Stomach smooth muscle (tissue), 2 donors: ENCODE results near the gene SMPD3.
A peak's percentile ranks its signal among the peaks of the same experiment; 100 is the strongest.

Experiments
- H3K27ac ChIP-seq: one replicate; pipeline ENCODE4 v1.7.0; 2013; ENCODE audit warnings: mild to moderate bottlenecking, low read length, inconsistent platforms
- H3K27me3 ChIP-seq, 2 donors: one replicate each; pipeline ENCODE4 v1.7.0; 2013; ENCODE audit warnings: low read length in 2 of 2; ENCODE audit not compliant: insufficient read depth in 2 of 2, control insufficient read depth in 1 of 2
- H3K36me3 ChIP-seq, 2 donors: one replicate each; pipeline ENCODE4 v1.7.0; 2013; ENCODE audit warnings: low read length in 2 of 2; ENCODE audit not compliant: control insufficient read depth in 2 of 2, insufficient read depth in 2 of 2
- H3K4me1 ChIP-seq: one replicate; pipeline ENCODE4 v1.7.0; 2013; ENCODE audit warnings: low read length; ENCODE audit not compliant: control insufficient read depth, insufficient read depth
- H3K4me3 ChIP-seq, 2 donors: one replicate each; pipeline ENCODE4 v1.7.0; 2013; ENCODE audit warnings: low read length in 2 of 2
- H3K9ac ChIP-seq, 2 donors: one replicate each; pipeline ENCODE4 v1.7.0; 2013; ENCODE audit warnings: low read length in 2 of 2, mild to moderate bottlenecking in 1 of 2
- H3K9me3 ChIP-seq, 2 donors: one replicate each; pipeline ENCODE4 v1.7.0; 2013; ENCODE audit warnings: low read length in 2 of 2; ENCODE audit not compliant: control insufficient read depth in 2 of 2
- donor health status: healthy.
- donor health status: Pancreatic carcinoma.

SMPD3 gene

GRCh38 chr16:68324780-68325357 is 123.4 kb downstream of the SMPD3 start:
- no peaks in the 10 kb centered on the region for H3K27me3 ChIP-seq
- H3K9ac ChIP-seq: no peak overlapping the region
- H3K36me3 ChIP-seq: peaks cover 19 to 30% of the 10 kb centered on the region in 2 donors
- H3K4me3 ChIP-seq: no peak overlapping the region
- H3K4me1 ChIP-seq: no peaks in the 10 kb centered on the region
- H3K9me3 ChIP-seq: no peaks in the 10 kb centered on the region
- H3K27ac ChIP-seq: no peak overlapping the region

GRCh38 chr16:68324336-68324735 is 124.0 kb downstream of the SMPD3 start:
- H3K9ac ChIP-seq: no peak overlapping the region
- no peak overlapping the region for H3K27ac ChIP-seq
- H3K9me3 ChIP-seq: no peaks in the 10 kb centered on the region
- no peaks in the 10 kb centered on the region for H3K4me1 ChIP-seq
- peaks cover 21 to 34% of the 10 kb centered on the region in 2 donors for H3K36me3 ChIP-seq
- H3K27me3 ChIP-seq: no peaks in the 10 kb centered on the region
- no peak overlapping the region for H3K4me3 ChIP-seq

- Histone ChIP-seq H3K9me3 (no peaks in the 10 kb centered on the region), H3K27ac (no peak overlapping the region), H3K4me3 (no peak overlapping the region), H3K9ac (no peak overlapping the region), H3K36me3 (peaks cover 16 to 23% of the 10 kb centered on the region in 2 donors), H3K4me1 (no peaks in the 10 kb centered on the region), H3K27me3 (no peaks in the 10 kb centered on the region)
Observed at GRCh38 chr16:68319185-68319908, 129.0 kb downstream of the SMPD3 start.

- Histone ChIP-seq H3K36me3 (peaks cover 5 to 10% of the 10 kb centered on the region in 2 donors), H3K27ac (no peak overlapping the region), H3K9ac (peak overlapping the region in 1 of 2 donors; percentile 21), H3K4me1 (peaks cover 20% of the 10 kb centered on the region), H3K4me3 (no peak overlapping the region), H3K9me3 (no peaks in the 10 kb centered on the region), H3K27me3 (no peaks in the 10 kb centered on the region)
Observed at GRCh38 chr16:68313116-68313515, 135.2 kb downstream of the SMPD3 start.

GRCh38 chr16:68310774-68311511 is 137.4 kb downstream of the SMPD3 start, which contains the start of the genes PRMT7 and SLC7A6OS:
Gene PRMT7 (plus strand): TSS chr16:68311019. CDS start chr16:68315980, 4,961 bp downstream.
Gene SLC7A6OS (minus strand): TSS chr16:68310946. CDS start chr16:68310926, 20 bp downstream.
- peak within 1 kb of the TSS; percentile 70 to 99 for H3K4me3 ChIP-seq
- peak within 1 kb of the TSS; percentile 58 for H3K27ac ChIP-seq
- peaks cover 20% of the 10 kb centered on the region for H3K4me1 ChIP-seq
- no peaks in the 10 kb centered on the region for H3K9me3 ChIP-seq
- H3K9ac ChIP-seq: peak within 1 kb of the TSS; percentile 67 to 90
- no peaks in the 10 kb centered on the region for H3K27me3 ChIP-seq
- H3K36me3 ChIP-seq: peaks cover 5 to 13% of the 10 kb centered on the region in 2 donors

- peak overlapping the region; percentile 58 for H3K27ac ChIP-seq
- peak overlapping the region; percentile 70 to 99 for H3K4me3 ChIP-seq
- no peaks in the 10 kb centered on the region for H3K9me3 ChIP-seq
- peak overlapping the region; percentile 67 to 90 for H3K9ac ChIP-seq
- H3K27me3 ChIP-seq: no peaks in the 10 kb centered on the region
- H3K4me1 ChIP-seq: peaks cover 20% of the 10 kb centered on the region
- H3K36me3 ChIP-seq: peaks cover 4 to 12% of the 10 kb centered on the region in 2 donors
Observed at GRCh38 chr16:68310437-68310773, 137.9 kb downstream of the SMPD3 start.

GRCh38 chr16:68309799-68310198 is 138.5 kb downstream of the SMPD3 start:
- H3K4me1 ChIP-seq: peaks cover 20% of the 10 kb centered on the region
- H3K4me3 ChIP-seq: peak overlapping the region; percentile 70 to 99
- H3K27ac ChIP-seq: no peak overlapping the region
- H3K9me3 ChIP-seq: no peaks in the 10 kb centered on the region
- peaks cover 6 to 18% of the 10 kb centered on the region in 2 donors for H3K36me3 ChIP-seq
- peak overlapping the region; percentile 67 to 90 for H3K9ac ChIP-seq
- H3K27me3 ChIP-seq: no peaks in the 10 kb centered on the region
